ENCODE measurements around the gene MKLN1. TPM values are rescaled to one million over a fixed set of nuclear protein-coding genes. Genes with fewer than 3 reads are reported as not detected.

The MKLN1 gene
- total RNA-seq, 1 donor from 2014 or later, result 55.9 TPM

GRCh38 chr7:131371411-131371810 lies 43.7 kb downstream of the MKLN1 start:
- Mint-ChIP-seq H3K9me3 (ENCODE audit: low read depth) (no peaks in the 10 kb centered on the region), H3K4me1 (ENCODE audit: low read depth) (peaks cover 4% of the 10 kb centered on the region), H3K27ac (no peak overlapping the region), H3K4me3 (ENCODE audit: low read depth) (no peak overlapping the region), H3K36me3 (ENCODE audit: insufficient read depth) (peaks cover 2% of the 10 kb centered on the region), H3K27me3 (no peaks in the 10 kb centered on the region)
- DNase-seq (ENCODE audit: low spot score, unreplicated experiment), result no peak
- TF ChIP-seq, protein P1, sequence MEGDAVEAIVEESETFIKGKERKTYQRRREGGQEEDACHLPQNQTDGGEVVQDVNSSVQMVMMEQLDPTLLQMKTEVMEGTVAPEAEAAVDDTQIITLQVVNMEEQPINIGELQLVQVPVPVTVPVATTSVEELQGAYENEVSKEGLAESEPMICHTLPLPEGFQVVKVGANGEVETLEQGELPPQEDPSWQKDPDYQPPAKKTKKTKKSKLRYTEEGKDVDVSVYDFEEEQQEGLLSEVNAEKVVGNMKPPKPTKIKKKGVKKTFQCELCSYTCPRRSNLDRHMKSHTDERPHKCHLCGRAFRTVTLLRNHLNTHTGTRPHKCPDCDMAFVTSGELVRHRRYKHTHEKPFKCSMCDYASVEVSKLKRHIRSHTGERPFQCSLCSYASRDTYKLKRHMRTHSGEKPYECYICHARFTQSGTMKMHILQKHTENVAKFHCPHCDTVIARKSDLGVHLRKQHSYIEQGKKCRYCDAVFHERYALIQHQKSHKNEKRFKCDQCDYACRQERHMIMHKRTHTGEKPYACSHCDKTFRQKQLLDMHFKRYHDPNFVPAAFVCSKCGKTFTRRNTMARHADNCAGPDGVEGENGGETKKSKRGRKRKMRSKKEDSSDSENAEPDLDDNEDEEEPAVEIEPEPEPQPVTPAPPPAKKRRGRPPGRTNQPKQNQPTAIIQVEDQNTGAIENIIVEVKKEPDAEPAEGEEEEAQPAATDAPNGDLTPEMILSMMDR (IDR thresholded peaks at IDR 0.05; ENCODE audit: unreplicated experiment), result no peak

DNA sequence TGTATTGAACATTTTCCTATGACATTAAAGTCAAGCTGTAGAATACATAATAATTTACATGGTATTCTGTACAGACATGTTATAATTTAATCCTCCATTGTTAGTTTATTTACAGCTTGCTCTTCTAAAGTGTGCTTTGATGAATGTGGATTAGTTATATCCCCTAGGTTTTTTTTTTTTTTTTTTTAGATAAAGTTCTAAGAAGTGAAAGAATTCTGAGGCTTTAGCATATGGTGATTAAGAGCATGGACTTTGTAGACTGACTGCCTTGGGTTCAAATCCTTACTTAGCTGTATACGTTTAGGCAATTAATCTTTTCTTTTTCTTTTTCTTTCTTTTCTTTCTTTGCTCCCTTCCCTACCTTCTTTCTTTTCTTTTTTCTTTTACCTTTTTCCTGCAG lies 44.9 kb downstream of the MKLN1 start:
- H3K36me3 Mint-ChIP-seq (ENCODE audit: insufficient read depth), result peaks cover 2% of the 10 kb centered on the region
- H3K27ac Mint-ChIP-seq, result no peak overlapping the region

GRCh38 chr7:131374821-131375220 lies 47.1 kb downstream of the MKLN1 start:
- Mint-ChIP-seq H3K9me3 (ENCODE audit: low read depth) (no peaks in the 10 kb centered on the region), H3K27ac (no peak overlapping the region), H3K4me3 (ENCODE audit: low read depth) (no peak overlapping the region), H3K36me3 (ENCODE audit: insufficient read depth) (no peaks in the 10 kb centered on the region), H3K4me1 (ENCODE audit: low read depth) (peaks cover 3% of the 10 kb centered on the region), H3K27me3 (no peaks in the 10 kb centered on the region)
- no peak for DNase-seq (ENCODE audit: low spot score, unreplicated experiment)
- TF ChIP-seq, protein P1 (IDR thresholded peaks at IDR 0.05; ENCODE audit: unreplicated experiment), result no peak

More for the DNA sequence above, 44.9 kb downstream of the MKLN1 start:
- H3K4me3 Mint-ChIP-seq (ENCODE audit: low read depth), result no peak overlapping the region
- no peaks in the 10 kb centered on the region for H3K27me3 Mint-ChIP-seq
- no peaks in the 10 kb centered on the region for H3K9me3 Mint-ChIP-seq (ENCODE audit: low read depth)
- TF ChIP-seq, protein P1 (IDR thresholded peaks at IDR 0.05; ENCODE audit: unreplicated experiment), result no peak
- H3K4me1 Mint-ChIP-seq (ENCODE audit: low read depth), result peaks cover 4% of the 10 kb centered on the region
- DNase-seq (ENCODE audit: low spot score, unreplicated experiment), result no peak

DNA sequence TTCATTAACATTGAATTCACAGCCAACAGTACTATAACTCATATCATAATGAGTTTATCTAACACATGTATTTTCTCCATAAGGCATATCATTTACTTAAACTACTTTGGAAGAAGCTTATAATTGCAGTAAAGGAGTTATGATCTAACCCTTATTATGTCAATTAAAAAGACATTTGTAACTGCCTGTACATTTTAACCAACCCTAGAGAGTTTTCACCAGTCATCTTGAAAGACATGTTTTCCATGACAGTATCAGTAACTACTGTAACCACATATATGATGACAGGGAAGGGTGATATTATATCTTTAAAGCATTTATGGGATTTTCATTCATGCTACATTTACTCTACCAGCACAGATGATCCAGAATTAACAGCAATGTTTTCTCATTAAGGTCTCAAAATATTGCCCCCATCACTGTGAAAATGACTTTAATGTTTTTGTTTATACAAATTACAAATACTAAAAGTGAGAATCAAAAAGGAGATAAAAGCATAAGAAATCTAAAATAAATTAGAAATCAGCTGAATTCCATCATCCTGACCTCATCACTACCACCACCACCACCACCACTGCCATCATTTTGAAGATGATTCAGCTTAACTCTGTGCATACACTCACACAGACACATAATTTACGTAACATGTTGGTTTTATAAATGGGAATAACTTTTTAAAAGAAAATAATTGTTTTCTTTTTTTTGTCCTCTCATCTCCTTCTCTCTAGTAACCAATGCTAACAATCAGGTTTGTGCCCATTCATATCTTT lies 53.6 kb downstream of the MKLN1 start:
- H3K36me3 Mint-ChIP-seq (ENCODE audit: insufficient read depth), result peaks cover 2% of the 10 kb centered on the region
- H3K4me3 Mint-ChIP-seq (ENCODE audit: low read depth), result no peak overlapping the region
- TF ChIP-seq, protein P1 (IDR thresholded peaks at IDR 0.05; ENCODE audit: unreplicated experiment), result no peak
- no peak for DNase-seq (ENCODE audit: low spot score, unreplicated experiment)
- no peaks in the 10 kb centered on the region for H3K9me3 Mint-ChIP-seq (ENCODE audit: low read depth)
- H3K27ac Mint-ChIP-seq, result no peak overlapping the region
- peaks cover 1% of the 10 kb centered on the region for H3K4me1 Mint-ChIP-seq (ENCODE audit: low read depth)
- H3K27me3 Mint-ChIP-seq, result no peaks in the 10 kb centered on the region

- Mint-ChIP-seq H3K27ac (peak overlapping the region; percentile 63), H3K4me3 (ENCODE audit: low read depth) (no peak overlapping the region), H3K36me3 (ENCODE audit: insufficient read depth) (peaks cover 2% of the 10 kb centered on the region), H3K9me3 (ENCODE audit: low read depth) (no peaks in the 10 kb centered on the region), H3K27me3 (no peaks in the 10 kb centered on the region), H3K4me1 (ENCODE audit: low read depth) (peaks cover 1% of the 10 kb centered on the region)
- TF ChIP-seq, protein P1 (IDR thresholded peaks at IDR 0.05; ENCODE audit: unreplicated experiment), result no peak
- no peak for DNase-seq (ENCODE audit: low spot score, unreplicated experiment)
Measured at GRCh38 chr7:131383417-131384285, 56.0 kb downstream of the MKLN1 start.

All from progenitor cell of endocrine pancreas (in vitro differentiated cells).